Right renal cortex interstitium (tissue), 3 donors: ENCODE measurements around the gene SRRM2. TPM values are rescaled to one million over a fixed set of nuclear protein-coding genes. Genes with fewer than 3 reads are reported as not detected.

Source experiments
- DNase-seq, 3 donors: peaks; one replicate each; pipeline ENCODE4 v3.0.0-alpha.2; 2013; ENCODE audit warnings: low read depth in 3 of 3, low spot score in 2 of 3
- polyA plus RNA-seq, 3 donors: library from polyadenylated mRNA; unstranded; fragments of 120-200 nt; gene quantifications; one replicate each; pipeline ENCODE4 v1.2.1, GENCODE V29; 2013; ENCODE audit not compliant: insufficient read length in 3 of 3

Gene SRRM2
- polyA plus RNA-seq, 3 donors: 383 to 548 (median 392) TPM

DNA sequence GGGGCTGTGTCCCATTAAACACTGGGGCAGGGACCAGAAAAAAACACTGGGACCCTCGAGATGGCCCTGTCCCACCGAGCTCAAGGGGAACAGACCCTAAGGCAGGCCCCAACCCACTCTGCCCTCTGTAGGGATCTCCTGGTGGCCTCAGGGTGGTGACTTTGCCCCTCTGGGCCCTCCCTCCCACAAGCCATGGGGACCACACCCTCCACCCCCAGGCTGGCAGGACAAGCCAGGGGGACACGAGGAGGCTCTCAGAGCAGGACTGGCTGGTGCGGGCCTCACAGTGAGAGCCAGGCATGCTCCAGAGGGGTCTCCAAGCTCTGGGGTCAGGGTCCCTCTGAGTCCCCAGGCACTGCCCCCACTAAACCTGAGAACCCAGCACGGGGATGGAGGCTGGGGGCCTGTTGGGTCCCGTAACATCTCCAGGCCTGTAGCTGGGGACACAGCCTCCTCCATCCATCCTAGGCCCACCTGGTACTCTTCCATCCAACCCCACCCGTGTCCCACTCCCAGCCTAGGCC is 14.5 kb upstream of the SRRM2 start:
- no peak for DNase-seq

DNA sequence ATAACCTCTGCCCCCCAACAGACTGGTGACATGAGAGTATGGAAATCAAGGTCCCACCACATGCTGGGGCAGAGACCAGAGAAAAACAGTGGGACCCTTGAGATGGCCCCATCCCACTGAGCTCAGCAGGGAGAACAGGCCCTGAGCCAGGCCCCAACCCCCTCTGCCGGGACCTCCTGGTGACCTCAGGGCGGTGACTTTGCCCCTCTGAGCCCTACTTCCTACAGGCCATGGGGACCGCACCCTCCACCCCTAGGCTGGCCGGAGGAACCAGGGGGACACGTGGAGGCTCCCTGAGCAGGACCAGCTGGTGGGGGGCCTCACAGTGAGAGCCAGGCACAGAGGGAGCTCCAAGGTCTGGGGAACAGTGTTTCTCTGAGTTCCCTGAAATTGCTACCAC is 13.8 kb upstream of the SRRM2 start:
- DNase-seq: no peak

DNA sequence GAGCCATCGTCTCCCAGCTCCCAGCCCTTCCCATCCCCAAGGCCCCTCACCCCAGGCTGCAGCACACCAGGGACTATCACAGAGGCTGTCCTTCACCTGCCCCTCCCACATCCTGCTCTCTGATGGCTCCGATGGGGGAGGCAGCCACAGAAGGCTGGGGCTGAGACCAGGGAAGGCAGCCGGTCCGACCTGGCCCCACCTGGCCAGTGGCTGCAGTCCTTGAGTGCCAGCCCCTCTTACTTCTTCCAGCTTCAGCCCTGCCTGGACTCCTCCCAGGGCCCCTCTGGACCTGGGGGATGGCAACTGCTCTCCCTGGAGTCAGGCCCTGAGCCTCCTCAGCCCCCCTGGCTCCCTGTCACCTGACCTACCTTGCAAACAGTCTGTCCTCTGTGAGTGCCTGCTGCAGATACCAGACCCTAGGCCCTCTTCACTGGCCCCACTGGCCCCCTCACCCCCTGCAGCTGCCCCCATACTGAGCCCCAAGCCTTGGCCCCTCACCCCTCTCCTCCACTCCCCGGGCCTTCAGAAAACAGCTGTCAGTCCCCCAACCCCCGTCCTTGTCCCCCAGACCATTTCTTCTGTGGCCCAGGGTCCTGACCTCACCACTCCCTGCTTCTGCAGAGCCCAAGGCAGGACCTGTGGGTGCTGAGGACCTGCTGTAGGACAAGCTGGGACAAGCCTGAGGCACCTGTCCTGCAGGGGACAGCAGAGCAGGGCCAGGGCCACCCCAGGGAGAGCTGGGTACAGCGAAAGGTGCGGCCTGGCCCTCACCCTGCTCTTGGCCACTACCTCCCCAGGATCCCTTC is 12.6 kb upstream of the SRRM2 start:
- no peak for DNase-seq

DNA sequence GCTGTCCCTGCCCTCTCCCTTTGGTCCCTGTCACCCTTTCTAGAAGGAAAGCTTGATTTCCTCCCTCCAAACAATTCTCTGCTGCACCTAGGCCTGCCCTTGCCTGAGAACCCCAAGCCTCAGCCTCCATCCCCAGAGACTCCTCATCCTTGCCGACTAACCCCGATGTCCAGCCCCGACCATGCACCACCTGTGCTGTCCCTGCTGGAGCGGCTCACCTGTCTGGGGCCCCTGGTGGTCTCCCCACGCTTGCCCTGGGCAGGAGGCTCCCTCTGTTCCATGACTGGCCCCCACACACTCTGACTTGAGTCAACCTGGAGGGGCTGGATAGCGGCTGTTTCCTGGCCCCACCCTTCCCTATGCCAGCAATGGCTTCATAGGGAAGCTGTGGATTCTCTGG is 12.0 kb upstream of the SRRM2 start:
- no peak for DNase-seq

DNA sequence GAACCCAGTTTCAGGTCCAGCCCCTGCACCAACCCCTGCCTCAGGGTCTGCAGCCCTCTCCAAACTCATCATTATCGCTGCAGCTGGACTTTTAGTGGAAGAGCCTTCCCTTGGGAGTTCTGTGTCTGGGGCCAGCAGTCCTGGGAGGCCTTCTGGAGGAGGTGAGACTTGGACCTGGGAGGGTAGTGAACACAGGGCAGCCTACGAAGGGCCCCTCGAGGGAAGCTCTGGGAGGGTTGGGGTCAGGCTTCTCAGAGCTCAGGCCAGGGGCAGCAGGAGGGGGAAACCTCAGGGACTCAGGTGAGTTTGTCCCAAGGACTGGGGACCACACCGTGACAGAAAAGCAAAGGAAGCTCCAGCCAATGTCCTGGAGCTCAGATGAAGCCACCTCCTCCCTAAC is 11.3 kb upstream of the SRRM2 start:
- no peak for DNase-seq

DNA sequence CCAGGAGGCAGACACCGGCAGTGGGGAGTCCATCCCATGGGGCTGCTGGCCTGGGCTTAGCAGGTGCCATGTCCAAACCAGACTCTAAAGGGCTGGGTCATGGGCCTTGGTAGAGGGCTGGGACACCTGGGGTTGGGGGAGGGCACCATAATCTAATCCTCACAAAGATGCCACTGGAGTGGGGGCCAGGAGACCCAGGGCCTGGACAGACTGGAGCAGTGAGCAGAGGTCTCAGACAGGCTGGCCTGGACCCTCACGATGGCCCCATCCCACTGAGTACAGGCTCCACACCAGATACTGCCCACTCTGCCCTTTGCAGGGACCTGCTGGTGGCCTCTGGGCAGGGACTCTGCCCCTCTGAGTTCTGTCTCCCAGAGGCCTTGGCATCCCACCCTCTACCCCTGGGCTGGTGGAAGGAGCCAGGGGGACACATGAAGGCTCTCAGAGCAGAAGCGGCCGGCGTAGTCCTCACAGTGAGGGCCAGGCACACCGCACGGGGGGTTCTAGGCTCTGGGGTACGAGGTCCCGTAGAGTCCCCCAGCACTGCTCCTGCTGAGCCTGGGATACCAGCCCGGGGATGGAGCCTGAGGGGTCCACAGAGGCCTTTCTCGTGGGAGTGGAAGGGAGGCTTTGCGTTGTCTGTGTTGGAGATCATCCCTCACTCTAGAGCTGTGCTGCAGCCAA is 10.0 kb upstream of the SRRM2 start:
- DNase-seq: no peak

DNA sequence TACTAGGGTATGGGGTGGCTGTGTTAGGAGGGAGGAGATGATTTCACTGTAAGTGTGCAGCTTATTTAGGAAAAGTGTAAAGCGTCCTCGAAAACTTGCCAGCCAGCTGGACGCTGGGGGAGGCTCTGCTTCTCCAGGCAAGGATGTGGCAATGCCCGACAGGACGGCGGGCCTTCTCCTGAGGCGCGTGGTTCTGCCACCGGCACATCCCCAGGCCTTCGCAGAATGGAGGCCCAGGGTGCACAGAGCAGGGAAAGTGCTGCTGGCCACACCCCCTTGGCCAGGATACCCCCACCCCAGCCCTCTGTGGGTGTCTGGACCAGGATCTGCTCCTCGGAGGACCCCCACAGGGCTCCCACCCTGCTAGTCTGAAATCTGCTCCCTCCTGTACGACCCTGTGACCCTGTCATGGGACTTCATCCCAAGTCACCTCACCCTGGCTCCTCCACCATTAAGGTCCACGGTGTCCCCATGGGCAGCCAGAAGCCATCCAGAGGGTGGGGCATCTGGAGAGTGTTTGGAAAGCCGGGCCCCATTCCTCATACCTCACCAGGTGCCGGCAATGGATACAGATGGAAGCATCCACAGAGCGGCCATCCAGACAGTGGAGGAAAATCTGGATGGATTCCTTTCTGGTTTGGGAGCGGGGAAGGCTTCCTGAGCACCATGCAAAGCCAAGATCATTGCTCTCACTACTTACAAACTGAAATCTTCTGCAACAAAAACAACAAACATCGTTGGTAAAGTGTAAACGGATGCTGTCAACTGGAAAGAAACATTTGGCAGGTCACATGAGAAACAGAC is 9.2 kb upstream of the SRRM2 start:
- DNase-seq: no peak

DNA sequence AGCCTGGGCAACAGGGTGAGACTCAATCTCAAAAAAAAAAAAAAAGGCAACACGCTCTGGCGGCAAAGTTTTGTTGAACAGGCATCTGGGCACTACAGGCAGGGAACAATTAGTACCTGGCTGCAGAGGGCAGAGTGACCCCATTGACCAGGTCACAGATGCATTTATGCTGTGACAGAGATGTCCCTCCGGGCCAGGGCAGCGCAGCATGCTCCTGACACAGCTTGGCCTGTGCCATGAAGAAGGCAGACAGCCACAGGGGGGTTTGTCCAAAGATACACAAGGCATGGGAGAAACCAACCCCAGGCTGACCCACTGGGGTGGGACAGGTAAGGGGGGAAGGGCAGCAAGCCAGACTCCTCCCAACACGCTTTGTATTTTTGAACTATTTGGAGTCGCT is 7.7 kb upstream of the SRRM2 start:
- DNase-seq: no peak

DNA sequence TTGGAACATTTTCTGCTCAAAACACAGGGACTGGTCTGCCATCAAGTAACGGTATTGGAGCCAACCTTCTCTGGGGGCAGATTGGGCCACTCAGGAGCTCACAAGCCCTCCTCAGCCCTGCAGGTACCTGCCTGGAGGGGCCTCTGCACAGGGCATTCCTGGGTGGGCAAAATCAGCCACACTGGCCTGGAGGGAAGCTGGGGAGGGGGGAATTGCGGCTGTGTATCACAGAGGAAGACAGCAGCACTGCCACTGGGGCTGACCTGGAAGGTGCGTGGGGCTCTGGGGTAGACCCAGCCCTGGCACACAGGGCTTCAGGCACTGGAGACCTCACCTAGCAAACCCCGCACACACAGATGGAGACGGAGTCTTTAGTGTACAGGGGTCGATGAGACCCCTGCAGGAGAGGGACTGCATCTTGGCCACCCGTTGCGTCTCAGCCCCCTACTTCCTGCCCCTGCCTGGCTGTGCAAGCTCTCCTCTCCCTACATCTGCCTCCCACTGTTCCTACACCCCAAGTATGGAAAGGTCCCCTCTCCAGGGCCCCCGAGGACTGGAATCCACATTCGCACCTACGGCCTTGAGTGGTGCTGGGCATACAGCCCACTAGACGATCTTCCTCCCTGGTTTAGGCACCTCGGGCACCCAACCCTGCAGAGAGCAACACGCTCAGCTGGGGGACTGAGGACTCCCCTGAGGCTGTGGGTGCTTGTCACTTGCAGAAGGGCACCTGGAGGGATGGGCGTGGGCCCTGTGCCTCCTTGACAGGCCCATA is 7.1 kb upstream of the SRRM2 start:
- no peak for DNase-seq

DNA sequence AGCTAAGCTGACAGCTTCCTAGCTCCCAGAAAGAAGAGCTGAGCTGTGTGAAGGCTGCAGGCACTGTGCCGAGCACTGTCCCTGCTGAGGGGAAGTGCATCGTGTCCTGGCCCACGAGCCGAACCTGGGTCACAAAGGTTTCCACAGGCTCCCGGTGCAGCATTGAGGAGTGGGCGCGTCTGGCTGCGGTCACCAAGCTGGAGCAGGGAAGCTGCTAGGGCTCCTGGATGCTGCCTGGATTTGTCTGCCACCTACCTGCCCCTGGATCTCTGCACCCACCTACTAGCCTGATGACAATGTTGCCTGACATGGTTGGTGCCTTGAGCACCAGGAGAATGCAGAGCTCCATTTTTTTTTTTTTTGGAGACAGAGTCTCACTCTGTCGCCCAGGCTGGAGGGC is 6.5 kb upstream of the SRRM2 start:
- no peak for DNase-seq

DNA sequence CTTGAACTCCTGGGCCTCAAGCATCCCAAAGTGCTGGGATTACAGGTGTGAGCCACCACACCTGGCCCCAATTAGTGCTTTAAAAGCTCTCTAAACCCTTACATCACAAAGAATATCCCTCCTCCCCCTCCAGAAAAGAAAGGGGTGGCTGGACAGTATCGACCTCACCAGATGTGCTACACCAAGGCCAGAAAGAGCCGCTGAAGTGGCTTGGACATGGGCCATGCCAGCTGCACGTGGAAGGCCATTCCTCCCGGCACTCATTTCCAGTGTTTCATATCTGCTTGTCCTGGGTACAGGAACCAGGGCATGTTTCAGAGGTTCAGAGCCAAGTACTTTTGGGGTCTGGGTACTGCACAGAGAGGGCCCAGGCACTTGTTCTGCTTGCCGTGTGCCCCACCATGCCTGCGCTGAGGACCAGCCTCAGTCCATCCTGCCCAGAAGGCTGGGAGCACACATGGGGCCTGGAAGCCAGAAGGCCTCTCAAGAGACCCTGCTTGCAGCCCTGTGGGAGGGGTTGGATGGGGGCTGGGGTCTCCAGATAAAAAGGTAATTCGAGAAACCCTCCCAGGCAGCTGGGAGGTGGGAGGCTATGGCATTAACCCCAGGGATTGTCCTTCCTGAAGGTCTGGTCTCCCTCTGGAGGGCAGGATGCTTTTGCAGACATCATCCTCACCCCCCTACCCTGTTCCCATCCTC is 3.5 kb upstream of the SRRM2 start:
- DNase-seq: no peak

DNA sequence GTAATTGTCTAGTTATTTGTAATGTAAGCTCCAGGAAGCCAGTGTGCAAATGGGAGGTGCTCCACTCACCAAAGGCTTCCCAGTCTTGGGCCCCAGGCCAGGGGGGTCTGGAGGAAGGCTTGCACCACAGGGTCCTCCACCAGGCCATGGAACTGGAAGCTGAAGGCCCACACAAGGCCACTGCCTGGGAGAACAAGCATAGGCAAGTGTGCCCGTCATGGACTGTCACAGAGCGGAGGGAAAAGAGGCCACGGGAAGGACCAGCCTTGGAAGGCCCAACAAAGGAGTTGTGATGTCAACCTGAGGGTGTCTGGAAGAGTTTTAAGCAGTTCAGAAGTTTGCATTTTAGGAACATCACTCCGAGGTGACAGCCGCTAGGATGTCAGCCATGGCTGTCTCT is 3.0 kb upstream of the SRRM2 start:
- DNase-seq: no peak

DNA sequence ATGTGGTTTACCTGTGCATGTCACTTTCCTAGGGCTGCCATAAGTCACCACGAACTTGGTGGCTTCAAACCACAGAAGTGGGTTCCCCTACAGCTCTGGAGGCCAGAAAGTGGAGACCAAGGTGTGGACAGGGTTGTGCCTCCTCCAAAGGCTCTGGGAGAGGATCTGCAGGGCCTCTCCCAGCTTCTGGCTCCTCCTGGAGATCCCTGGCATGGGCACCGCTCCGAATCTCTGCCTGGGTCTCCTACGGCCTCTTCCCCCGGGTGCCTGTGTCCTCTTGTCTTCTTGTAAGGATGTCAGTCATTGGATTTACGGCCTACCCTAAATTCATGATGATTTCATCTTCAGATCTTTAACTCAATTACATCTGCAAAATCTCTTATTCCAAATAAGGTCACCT is 2.5 kb upstream of the SRRM2 start:
- no peak for DNase-seq

DNA sequence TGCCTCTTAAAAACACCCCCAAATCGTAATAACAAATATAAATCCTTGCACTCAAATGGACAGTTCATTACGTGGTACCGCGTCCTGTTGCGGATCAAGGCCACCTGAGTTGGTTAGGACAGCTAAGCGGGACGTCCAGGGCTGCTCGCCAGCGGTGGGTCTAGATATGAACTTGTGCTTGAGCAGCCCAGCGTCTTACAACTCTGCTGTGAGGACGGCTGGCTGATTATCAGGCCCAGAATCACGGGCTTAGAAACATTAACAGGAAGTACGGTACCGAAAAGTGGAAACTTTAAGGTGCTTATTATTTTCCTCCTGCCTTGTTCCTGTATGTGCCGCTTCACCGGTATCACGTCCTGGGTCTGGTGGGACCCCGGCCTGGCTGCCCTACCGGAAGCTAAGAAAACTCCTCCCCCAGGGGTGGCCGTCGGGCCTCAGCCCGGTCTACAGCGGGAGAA is 832 bp upstream of the SRRM2 start:
- peak in 1 of 3 donors; percentile 49 for DNase-seq

DNA sequence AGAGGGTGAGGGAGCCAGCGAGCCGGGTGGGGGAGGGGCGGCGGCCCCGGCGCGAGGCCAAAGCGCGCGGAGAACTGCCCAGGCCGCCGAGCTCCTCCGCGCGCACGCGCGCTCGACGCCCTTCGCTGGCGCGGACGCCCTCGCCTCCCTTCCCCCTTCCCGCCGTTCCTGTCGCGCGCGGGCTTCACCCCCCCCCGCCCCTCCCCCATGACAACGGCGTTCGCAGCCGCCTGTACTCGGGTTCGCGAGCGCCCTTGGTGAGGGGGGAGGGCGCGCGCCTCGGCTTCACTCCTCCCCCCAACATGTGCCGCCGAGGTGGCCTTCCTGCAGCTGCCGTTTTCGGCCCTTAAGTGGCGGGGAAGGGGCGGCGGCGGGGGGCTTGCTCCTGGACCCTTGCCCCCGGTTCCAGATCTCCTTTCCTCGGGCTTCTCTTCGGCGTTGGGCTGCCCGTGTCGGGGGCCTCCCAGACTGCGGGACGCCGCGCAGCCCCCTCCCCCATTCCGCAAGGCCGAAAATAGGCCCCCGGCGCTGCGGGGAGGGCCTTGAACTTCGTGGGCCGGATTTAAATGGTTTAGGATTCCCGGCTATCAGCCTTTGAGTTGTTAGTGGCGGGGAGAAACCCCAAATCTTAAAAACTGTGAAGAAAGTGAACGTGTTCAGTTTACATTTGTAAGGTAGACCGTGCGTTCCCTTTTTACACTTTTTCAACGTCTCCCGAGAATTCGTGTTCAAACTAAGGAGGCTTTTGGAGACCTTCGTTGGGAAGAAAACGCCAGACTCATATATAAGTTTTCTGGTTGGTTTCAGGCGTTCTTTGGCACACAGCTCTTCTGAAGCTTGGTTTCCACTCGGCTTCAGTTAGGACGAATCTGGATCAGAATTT is 653 bp downstream of the SRRM2 start:
- DNase-seq: peak; percentile 43 to 71 (median 70)

DNA sequence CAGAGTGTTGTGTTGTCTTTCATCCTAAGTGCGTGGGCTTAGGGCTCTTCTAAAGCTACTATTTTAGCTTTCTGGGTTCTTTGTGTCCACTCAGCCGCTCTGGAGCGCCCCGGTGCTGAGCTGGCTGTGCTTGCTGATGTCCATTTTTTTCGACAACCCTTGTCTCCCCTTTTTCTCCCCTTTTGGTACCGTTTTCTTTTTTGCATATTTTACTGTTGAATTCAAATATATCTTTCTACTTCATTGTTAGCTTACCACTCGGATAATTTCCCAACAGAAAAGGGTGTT is 1.2 kb downstream of the SRRM2 start:
- no peak for DNase-seq

DNA sequence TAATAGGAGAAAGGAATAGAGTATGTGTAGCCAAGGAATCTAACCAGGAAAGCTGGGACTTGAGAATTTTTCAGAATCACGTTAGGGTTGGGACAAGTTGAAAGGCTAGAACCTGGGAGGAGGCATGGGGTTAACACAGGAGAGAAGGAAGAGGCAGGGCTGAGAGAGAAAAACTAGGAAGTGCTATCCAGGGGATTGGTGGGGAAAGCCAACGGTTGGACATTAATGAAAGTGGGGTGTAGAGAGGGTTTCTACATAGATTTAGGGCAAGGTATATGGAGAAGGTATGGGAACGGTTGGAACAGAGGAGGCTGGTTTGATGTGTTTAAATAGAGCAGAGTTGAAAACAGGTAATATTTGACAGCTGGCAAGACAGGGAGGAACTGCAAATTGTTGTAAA is 2.7 kb downstream of the SRRM2 start:
- DNase-seq: no peak

DNA sequence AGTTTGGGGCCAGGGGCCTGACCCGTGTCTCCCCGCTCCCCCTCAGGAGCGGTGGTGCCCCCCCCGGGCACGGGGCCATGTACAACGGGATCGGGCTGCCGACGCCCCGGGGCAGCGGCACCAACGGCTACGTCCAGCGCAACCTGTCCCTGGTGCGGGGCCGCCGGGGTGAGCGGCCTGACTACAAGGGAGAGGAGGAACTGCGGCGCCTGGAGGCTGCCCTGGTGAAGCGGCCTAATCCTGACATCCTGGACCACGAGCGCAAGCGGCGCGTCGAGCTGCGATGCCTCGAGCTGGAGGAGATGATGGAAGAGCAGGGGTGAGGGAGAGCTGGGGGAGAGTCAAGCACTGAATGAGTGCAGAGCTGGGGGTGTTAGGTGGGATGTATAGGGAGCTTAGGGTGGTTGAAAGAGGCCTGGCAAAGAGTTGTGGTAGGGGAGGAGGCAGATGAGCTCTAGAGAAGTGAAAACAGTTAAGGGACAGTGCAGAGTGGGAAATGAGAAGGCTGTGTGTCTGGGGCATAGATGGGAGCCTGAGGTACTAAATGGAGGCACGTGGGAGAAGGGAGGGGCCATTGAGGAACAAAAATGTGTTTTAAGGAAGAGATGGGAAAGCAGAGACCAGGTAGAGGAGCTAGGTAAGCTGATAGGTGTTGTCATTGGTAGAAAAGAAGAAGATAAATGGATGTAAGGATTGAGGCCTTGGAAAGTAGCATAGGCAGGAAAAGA is 4.0 kb downstream of the SRRM2 start:
- DNase-seq: no peak
